HG03064 (cell line): ENCODE measurements around the gene ATAD3B.
"Not testable (repeated sequence)": the region's sequence is repeated elsewhere in the genome, so short reads cannot be mapped to it uniquely, and the experiment has no call there.

Source experiments
- ATAC-seq: cut with Tn5 transposase; IDR thresholded peaks from one replicate; pipeline ENCODE4 v1.9.1; 2021; ENCODE audit warnings: low read depth; ENCODE audit not compliant: unreplicated experiment

ATAD3B gene

DNA sequence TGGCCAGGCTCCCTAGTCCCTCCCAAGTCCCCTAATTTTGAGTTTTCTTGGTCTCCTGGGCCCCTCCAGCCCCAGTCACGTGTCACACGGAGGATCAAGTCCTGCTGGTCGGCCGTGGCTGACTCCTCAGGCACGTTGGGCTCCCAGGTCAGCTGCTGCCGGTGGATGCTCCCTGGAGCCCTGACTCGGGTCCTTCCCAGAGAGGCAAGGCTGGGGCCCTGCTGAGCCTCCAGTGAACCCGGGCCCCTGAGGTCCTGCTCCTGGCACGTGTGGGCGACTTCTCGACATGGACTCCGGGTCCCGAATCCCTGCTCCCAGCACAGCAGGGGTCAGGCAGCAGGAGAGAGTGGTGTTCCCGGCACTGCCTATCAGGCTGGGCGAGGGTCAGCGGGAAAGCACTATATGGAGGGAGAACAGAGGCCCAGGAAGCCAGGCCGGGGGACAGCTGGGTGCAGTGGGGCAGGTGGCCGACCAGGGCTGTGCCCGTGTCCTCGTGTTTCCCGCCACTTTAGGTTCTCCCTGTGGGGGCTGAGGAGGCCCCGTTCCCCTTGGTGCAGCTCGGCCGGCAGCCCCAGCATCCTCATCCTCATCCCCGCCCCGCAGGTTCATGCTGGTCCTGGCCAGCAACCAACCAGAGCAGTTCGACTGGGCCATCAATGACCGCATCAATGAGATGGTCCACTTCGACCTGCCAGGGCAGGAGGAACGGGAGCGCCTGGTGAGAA, 55.7 kb downstream of the ATAD3B start:
- no peak for ATAC-seq

DNA sequence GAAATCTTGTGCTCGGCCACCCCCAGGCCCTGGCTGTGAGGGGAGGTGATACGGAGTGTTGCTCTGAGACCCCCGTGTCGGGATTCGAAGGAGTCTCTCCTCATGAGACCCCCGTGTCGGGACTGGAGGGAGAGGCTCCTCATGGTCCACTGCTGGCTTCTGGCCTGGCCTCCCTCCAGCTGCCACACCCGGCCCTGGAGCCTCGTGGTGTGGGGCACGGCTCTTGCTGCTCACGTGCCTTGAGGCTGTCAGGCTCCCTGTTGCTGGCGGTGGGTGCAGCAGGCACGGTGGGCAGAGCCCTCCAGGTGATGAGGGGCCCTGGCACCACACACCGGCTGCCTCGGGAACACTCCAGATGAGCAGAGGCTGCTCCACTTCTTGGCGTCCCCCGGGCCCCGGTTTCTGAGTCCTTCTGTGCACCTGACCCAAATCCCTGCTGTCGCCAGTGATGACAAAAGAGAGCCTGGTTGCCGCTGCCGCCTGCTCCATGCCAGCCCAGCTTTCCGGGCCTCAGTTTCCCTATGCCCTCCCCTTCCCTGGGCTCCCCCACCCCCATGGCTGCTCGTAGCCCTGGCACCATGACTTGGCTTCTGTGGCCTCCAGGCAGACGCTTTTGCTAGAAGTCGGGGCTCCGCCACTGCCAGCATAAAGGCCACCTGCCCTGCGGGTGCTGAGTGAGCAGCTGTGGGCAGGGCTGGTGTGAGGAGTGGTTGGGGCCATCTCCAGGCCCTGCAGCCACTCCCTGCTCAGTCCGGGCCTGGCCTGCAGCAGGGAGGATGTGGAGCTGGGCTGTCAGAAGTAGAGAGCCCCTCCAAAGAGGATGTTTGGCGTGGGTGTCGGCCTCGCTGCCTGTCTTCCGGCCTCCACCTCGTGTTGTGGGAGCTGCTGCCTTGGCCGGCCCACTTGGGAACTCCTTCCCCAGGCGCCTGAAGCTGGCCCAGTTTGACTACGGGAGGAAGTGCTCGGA, 57.0 kb downstream of the ATAD3B start:
- no peak for ATAC-seq

DNA sequence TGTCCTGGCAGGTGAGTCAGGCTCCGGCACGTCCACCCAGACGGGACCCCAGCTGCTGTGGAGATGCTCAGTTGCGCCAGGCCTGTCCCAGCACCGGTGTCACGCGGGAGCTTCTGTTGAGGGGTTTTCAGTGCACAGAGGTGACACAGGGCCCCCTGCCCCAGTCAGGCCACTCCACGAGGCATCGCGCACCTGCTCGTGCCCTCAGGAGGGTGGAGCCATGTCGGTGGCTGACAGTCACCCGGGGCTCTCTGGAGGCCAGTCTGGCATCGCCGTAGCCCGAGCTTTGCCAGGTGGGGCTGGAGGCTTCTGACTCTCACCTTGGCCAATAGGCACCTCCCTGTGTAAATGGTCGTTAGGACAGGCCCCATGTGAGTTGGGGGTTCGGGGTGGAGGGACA, 57.8 kb downstream of the ATAD3B start:
- no peak for ATAC-seq

- ATAC-seq, result no peak
Measured at GRCh38 chr1:1529936-1530335, 58.4 kb downstream of the ATAD3B start.

DNA sequence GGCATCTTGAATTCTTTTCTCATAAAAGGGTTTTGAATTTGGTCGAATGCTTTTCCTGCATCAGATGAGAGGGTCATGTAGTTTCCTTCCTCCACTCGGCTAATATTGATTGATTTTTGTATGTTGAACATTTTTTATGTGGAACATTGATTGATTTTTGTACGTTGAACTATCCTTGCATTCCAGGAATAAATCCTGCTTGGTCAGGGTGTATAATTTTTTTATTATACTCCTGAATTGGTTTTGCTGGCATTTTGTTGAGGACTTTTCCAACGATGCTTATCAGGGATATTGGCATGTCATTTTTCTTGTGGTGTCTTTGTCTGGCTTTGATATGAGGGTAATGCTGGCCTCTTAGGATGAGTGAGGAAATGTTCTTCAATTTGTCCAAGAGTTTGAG, 60.4 kb downstream of the ATAD3B start:
- no peak for ATAC-seq

GRCh38 chr1:1533176-1533893, 61.8 kb downstream of the ATAD3B start:
- not testable (repeated sequence) for ATAC-seq

GRCh38 chr1:1533894-1534291, 62.3 kb downstream of the ATAD3B start:
- not testable (repeated sequence) for ATAC-seq

GRCh38 chr1:1534401-1535154, 63.0 kb downstream of the ATAD3B start:
- ATAC-seq, result no peak

DNA sequence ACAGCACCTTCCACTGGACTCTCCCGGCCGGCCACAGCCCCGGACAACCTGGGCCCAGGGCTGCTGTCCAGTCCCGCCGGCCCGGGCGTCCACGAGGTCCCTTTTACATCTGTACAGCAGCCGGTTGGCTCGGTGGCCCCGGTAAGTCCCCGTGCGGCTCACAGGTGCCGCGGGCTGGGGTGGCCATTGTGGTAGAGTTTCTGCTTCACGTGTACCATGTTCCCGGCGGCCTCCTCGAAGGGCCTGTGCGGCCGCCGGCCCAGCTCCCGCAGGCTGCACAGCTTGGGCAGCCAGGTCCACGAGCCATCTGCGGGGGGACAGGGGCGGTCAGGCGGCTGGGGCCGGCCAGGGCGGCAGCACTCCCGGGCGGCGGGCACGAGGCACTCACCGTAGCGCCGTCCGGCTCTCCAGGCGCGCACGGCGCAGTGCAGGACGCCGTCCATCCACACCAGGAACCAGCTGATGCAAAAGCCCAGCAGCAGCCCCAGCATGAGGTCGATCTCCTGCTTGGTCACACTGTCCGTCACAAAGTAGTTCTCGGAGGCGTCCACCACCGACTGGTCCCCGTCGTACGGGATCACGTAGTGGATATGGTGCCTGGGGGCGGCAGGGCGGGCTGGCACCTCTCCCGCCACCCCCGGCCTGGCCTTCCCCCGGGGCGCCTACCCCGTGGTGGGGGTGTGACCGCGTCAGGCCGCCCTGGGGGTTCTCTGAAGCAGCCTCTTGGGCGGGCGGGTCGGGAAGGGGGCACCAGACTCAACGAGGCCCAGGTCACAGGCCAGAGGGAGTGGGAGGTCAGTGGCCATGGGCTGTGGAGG, 63.8 kb downstream of the ATAD3B start:
- ATAC-seq, result no peak

- ATAC-seq, result no peak
Measured at GRCh38 chr1:1536019-1536937, 64.7 kb downstream of the ATAD3B start.

DNA sequence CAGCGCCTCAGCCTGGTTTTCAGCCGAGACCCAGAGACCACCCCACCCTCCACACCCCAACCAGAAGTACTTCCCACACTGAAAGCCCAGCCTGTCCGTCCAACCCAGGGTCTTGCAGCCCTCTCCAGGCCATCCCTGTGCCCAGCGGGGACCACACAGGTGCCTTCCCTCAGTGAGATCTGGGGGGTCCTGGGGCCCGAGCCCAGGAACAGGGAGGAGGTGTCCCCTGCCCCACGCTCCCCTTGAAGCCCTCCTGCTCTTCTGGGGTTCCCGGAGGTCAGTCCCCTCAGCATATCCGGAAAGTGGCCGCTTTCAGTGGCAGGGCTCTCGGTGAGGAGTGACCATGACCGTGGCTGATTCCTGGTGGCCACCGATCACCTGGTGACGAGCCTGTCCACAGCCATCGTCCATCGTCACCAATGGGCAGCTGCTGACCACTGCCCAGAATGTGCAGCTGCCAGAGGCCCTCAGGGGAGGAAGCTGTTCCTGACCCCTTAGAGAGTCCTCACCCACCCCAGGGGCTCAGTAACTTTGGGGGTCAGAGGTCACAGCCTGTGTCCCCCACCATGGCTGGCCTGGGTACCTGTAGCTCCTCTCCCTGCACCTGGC, 65.5 kb downstream of the ATAD3B start:
- no peak for ATAC-seq

GRCh38 chr1:1537626-1538250, 66.2 kb downstream of the ATAD3B start:
- no peak for ATAC-seq

DNA sequence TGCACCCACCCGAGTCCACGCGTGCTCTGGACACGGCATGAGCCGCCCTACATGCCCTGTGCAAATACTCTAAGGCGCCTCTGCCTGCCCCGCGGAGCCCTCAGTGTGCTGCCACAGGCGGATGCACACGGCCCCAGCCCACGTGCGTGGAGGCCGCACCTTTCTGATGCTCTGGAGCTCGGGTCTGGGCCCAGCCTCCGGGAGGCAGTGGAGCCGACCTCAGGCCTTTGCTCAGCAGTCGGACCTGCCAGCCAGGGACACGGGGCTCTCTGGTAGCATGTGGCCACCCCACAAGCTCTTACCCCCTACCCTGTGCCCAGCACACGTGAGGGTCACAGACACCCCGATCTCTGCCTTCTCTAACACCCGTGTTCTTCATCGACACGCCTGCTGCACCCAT, 66.8 kb downstream of the ATAD3B start:
- no peak for ATAC-seq

GRCh38 chr1:1538989-1539309, 67.4 kb downstream of the ATAD3B start:
- no peak for ATAC-seq

GRCh38 chr1:1539310-1540089, 67.9 kb downstream of the ATAD3B start:
- ATAC-seq, result no peak

- no peak for ATAC-seq
Measured at GRCh38 chr1:1540090-1540817, 68.7 kb downstream of the ATAD3B start, which contains the start of gene TMEM240. Gene TMEM240 (minus strand): TSS chr1:1540624. CDS start chr1:1540346, 278 bp downstream.
